Ecto neural progenitor cell (in vitro differentiated cells): ENCODE measurements around the gene PLET1.

ENCODE experiments used
- DNase-seq: peaks from one replicate; pipeline ENCODE4 v3.0.0-alpha.2; 2018; ENCODE audit warnings: low spot score

The PLET1 gene, protein sequence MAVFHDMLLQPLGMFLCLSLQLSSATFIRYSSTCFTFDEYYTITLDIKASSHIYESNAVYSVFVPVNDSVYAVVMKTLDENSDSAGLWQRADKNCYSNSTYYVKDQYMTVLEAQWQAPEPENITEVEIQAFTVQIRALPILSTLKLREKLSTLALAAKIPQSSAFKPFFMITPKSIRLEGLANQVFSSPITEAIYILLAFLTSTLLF

GRCh38 chr11:112260490-112260889, at the start of gene PLET1:
TSS of gene PLET1 (minus strand) at chr11:112260860. CDS start at chr11:112260589, 271 bp downstream.
- DNase-seq, result no peak

GRCh38 chr11:112310419-112310818, 49.8 kb upstream of the PLET1 start:
- no peak for DNase-seq

GRCh38 chr11:112308651-112309050, 48.0 kb upstream of the PLET1 start:
- no peak for DNase-seq

DNA sequence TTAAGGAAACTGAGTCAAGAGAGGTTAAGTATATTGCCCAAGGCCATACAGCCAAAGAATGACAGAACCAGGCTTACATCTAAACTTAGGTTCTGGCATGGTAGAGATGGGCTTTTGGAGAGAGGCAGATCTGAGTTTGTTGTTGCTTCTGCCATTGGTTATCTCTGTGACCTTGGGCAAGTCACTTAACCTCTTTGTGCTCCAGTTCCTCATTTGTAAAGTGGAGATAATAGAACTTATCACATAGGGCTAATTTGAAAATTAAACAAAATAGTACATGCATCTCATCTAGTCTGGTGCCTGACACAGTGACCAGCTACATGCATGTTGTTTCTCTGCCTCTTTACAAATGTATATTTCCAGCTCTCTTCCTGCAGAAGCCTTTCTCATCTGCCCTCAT, 47.0 kb upstream of the PLET1 start:
- no peak for DNase-seq

DNA sequence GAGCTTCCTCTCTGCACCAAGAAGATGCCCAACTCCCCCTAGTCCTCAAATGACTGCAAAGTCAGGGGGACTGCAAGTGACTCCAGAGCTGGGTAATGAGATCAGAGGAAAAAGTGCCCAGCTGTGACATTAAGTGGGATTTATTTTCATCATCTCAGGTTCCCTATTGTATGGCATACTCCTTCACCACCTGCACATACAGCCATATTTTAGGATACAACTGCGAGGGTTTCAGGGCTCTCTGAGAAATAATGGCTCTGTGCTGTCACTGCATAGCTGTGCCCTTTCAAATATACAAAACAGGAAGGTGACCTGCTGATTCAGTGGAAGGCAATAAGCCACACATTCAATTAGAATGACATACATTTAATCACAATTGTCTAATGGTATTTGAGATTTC, 45.6 kb upstream of the PLET1 start:
- no peak for DNase-seq

DNA sequence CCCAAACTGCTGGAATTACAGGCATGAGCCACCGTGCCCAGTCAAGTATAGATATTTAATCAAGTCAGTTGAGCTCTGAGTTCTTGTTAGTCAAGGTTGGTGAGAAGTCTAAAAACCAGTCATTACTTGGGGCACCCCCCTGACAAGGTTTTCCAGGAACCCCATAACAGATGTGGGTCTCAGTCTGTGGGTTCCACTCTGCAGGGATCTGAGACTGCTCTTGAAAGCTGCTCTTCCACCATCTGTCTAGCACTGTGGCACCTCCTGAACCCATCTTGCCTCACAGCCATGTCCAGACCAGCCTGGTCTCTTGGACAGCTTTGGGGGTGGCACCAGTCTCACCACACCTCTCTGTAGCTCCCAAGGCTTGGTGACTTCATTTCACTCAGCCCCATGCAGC, 44.3 kb upstream of the PLET1 start:
- no peak for DNase-seq

- no peak for DNase-seq
Observed at GRCh38 chr11:112303616-112304015, 43.0 kb upstream of the PLET1 start.

- no peak for DNase-seq
Observed at GRCh38 chr11:112302226-112302868, 41.7 kb upstream of the PLET1 start.

- DNase-seq, result no peak
Observed at GRCh38 chr11:112300094-112300786, 39.6 kb upstream of the PLET1 start.

DNA sequence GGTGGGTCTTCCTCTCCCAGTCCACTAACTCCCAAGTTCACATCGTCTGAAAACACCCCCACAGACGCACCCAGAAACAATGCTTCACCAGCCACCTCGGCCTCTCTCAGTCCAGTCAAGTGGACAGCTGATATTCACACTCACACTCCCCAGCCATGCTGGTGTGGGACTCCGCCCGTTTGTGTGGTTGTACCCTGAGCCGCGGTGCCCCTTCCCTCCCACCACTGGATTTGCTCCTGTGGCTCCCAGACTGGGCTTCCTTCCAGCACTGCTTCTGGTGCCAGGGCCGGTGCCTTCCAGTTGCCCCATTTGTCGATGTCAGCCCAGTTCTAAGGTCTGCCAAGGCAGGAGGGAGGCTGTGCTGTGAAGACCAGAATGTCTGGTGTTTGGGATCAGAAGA, 37.9 kb upstream of the PLET1 start:
- DNase-seq, result no peak

DNA sequence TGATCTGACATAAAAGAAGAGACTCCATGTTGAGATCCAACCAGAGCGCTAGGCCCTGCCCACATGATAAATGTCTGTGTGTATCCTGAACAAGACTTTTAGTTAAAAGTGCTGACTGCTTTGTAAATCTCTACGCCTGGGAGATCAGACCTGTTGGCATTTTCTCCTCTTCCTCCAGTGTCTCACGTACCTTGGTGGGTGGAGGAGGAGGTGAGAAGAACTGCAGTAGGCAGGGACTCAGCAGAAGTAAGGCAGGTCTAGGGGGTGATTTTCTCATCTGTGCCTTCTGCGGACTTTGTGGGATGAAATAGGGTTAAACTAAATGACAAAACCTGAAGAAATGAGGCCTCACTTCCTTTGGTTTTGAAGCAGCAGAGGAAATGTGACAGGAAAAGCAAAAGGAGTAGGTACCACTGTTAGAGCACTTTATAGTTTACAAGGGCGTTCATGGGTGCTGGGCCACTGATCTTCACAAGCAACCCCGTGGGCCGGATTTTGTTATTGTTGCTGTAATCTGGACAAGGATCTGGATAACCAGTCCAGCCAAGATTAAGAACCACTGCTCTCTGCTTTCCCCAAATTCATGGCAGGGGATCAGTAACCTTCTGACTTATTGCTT, 36.7 kb upstream of the PLET1 start:
- DNase-seq, result no peak

GRCh38 chr11:112296044-112296443, 35.4 kb upstream of the PLET1 start:
- no peak for DNase-seq

GRCh38 chr11:112294688-112295340, 34.2 kb upstream of the PLET1 start:
- DNase-seq, result no peak

DNA sequence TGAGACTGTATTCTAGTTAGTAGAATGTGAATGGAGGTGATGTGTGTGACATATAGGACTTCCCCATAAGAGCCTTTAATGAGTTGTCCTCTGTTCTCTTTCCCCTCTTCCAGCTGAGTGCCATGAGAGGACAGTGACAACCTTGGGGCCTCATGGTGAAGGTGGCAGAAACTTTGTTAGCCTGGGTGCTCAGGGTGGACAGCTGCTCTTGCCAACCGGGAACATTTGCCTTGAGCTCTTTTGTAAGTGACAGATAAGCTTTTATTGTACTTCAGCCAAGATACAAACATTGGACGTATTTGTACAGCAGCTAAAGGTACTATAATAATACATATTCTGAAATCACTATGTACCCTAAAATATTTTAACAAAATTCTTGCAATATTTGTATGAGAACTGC, 33.0 kb upstream of the PLET1 start:
- no peak for DNase-seq

GRCh38 chr11:112292785-112293407, 32.2 kb upstream of the PLET1 start:
- DNase-seq, result no peak

- DNase-seq, result no peak
Observed at GRCh38 chr11:112292188-112292587, 31.5 kb upstream of the PLET1 start.

DNA sequence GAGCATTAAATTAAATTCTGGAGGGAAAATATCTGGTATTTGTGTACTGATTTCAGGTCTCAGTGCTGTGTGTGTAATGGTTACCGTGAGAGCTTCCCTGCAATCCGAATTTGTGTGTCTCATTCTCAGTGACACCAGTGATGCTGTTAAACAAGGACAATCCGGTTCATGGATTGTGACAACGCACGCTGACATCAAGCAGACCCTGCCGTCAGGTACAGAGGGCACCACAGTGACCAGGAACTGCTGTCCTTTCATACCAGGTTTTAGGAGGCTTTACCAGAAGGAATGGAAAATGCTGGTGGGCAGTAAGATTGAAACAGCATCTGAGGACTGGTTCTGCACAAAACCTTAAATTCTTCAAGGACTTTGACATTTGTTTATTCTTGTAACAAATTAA, 30.5 kb upstream of the PLET1 start:
- no peak for DNase-seq

GRCh38 chr11:112290493-112290850, 29.8 kb upstream of the PLET1 start:
- DNase-seq, result no peak

GRCh38 chr11:112289588-112290492, 29.2 kb upstream of the PLET1 start:
- DNase-seq, result peak; percentile 90

DNA sequence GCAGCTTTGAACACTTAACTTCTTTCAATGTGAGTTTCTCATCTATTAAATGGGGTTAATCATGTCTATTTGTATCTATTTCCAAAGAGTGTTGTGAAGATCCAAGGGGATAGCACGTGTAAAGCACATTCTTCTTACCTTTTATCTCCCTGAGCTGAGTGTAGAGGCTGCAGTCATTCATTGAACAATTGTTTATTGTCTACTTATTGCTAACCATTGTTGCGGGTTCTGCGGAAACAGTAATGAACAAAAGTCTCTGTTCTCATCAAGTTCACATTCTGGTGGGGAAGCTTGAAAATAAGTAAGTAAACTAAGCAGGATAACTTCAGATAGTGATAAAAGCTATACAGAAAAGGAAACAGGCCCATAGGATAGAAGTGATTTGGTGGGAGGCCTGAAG, 27.4 kb upstream of the PLET1 start:
- no peak for DNase-seq

GRCh38 chr11:112285841-112286311, 25.2 kb upstream of the PLET1 start:
- no peak for DNase-seq
